ENCODE results near the gene SLC41A3. TPM values are rescaled to one million over a fixed set of nuclear protein-coding genes. Genes with fewer than 3 reads are reported as not detected.

SLC41A3 gene
- total and polyA plus RNA-seq, 4 donors = 9.3 to 19.8 (median 12.7) TPM

DNA sequence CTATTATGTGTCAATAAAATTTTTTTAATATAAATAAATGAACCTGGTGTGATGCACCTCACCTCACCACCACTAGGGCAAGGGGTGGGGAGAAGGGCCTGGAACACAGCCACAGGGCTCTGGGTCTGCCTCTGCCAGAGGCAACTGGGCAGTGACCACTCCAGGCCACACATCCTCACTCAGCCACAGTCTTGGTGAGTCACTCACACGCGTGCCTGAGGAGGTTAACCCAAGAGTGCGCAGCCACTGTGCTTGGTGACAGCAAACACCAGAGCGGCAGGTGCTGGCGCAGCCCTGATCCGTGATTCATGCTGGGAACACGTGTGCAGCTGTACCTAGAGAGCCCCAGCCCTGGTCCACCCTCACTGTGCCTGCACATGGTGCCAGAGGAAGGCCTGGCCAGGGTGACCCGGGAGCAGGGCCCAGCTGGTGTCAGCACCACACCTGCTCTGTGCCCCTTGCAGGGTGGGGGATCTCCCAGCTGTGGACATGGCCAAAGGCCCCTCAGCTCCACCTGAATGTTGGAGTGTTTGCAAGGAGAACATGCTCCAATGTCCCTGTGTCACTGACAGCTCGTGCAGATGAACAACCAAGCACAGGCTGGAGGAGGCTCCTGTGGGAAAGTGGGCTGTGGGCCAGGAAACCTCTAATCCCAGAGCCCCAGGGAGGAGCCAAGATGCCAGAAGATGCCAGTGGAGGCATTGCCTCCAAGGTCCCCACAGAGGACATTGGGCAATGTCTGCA lies 2.1 kb downstream of the SLC41A3 start:
- Histone ChIP-seq H3K9ac (ENCODE audit: low read depth in 1 of 2, low read length in 2 of 2) (no peak overlapping the region), H3K9me3 (ENCODE audit: control insufficient read depth in 4 of 4, low read length in 3 of 4) (no peaks in the 10 kb centered on the region), H3K4me3 (ENCODE audit: low read depth in 1 of 3, low read length in 3 of 3) (no peak overlapping the region), H3K27ac (ENCODE audit: low read depth in 1 of 2, low read length in 2 of 2) (peak overlapping the region in 1 of 2 donors; percentile 8), H3K27me3 (ENCODE audit: control insufficient read depth in 4 of 4, insufficient read depth in 4 of 4, low read length in 3 of 4) (no peaks in the 10 kb centered on the region), H3K4me1 (ENCODE audit: control insufficient read depth in 4 of 4, insufficient read depth in 4 of 4, low read length in 3 of 4) (peaks cover 0 to 12% (median 4%) of the 10 kb centered on the region in 4 donors), H3K36me3 (ENCODE audit: control insufficient read depth in 4 of 4, insufficient read depth in 3 of 4, low read depth in 1 of 4, low read length in 3 of 4) (no peaks in the 10 kb centered on the region)
- peak in 1 of 2 donors; percentile 9 for TF ChIP-seq RAD21 (IDR thresholded peaks at IDR 0.05)
- TF ChIP-seq SP1 (IDR thresholded peaks at IDR 0.05) = no peak
- TF ChIP-seq CTCF (IDR thresholded peaks at IDR 0.05; ENCODE audit: low read depth, low read length, missing input control) = peak; percentile 29
- no peak for TF ChIP-seq FOXA1 (IDR thresholded peaks at IDR 0.05)
- TF ChIP-seq EGR1 (IDR thresholded peaks at IDR 0.05; ENCODE audit: low read depth in 2 of 2) = no peak
- WGBS = 92% methylated on average over 9 of the region's 9 CpGs
- no peak for DNase-seq (ENCODE audit: low spot score)

GRCh38 chr3:126080970-126081369 lies 3.0 kb downstream of the SLC41A3 start:
- no peaks in the 10 kb centered on the region for H3K36me3 ChIP-seq (ENCODE audit: control insufficient read depth in 4 of 4, insufficient read depth in 3 of 4, low read depth in 1 of 4, low read length in 3 of 4)
- H3K9me3 ChIP-seq (ENCODE audit: control insufficient read depth in 4 of 4, low read length in 3 of 4) = no peaks in the 10 kb centered on the region
- peaks cover 0 to 12% (median 4%) of the 10 kb centered on the region in 4 donors for H3K4me1 ChIP-seq (ENCODE audit: control insufficient read depth in 4 of 4, insufficient read depth in 4 of 4, low read length in 3 of 4)
- 95% methylated on average over 5 of the region's 5 CpGs for WGBS
- H3K9ac ChIP-seq (ENCODE audit: low read depth in 1 of 2, low read length in 2 of 2) = no peak overlapping the region
- TF ChIP-seq HNF4A (conservative IDR thresholded peaks at IDR 0.05) = no peak
- no peak for TF ChIP-seq RAD21 (IDR thresholded peaks at IDR 0.05)
- TF ChIP-seq, protein P1, sequence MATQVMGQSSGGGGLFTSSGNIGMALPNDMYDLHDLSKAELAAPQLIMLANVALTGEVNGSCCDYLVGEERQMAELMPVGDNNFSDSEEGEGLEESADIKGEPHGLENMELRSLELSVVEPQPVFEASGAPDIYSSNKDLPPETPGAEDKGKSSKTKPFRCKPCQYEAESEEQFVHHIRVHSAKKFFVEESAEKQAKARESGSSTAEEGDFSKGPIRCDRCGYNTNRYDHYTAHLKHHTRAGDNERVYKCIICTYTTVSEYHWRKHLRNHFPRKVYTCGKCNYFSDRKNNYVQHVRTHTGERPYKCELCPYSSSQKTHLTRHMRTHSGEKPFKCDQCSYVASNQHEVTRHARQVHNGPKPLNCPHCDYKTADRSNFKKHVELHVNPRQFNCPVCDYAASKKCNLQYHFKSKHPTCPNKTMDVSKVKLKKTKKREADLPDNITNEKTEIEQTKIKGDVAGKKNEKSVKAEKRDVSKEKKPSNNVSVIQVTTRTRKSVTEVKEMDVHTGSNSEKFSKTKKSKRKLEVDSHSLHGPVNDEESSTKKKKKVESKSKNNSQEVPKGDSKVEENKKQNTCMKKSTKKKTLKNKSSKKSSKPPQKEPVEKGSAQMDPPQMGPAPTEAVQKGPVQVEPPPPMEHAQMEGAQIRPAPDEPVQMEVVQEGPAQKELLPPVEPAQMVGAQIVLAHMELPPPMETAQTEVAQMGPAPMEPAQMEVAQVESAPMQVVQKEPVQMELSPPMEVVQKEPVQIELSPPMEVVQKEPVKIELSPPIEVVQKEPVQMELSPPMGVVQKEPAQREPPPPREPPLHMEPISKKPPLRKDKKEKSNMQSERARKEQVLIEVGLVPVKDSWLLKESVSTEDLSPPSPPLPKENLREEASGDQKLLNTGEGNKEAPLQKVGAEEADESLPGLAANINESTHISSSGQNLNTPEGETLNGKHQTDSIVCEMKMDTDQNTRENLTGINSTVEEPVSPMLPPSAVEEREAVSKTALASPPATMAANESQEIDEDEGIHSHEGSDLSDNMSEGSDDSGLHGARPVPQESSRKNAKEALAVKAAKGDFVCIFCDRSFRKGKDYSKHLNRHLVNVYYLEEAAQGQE (IDR thresholded peaks at IDR 0.05) = no peak
- no peak for TF ChIP-seq ZBTB33 (IDR thresholded peaks at IDR 0.05)
- TF ChIP-seq YY1 (IDR thresholded peaks at IDR 0.05) = no peak
- TF ChIP-seq CTCF (IDR thresholded peaks at IDR 0.05; ENCODE audit: low read depth, low read length, missing input control) = no peak
- TF ChIP-seq, protein P2, sequence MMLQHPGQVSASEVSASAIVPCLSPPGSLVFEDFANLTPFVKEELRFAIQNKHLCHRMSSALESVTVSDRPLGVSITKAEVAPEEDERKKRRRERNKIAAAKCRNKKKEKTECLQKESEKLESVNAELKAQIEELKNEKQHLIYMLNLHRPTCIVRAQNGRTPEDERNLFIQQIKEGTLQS (IDR thresholded peaks at IDR 0.05) = no peak
- no peak for TF ChIP-seq TAF1 (conservative IDR thresholded peaks at IDR 0.05)
- TF ChIP-seq EGR1 (IDR thresholded peaks at IDR 0.05; ENCODE audit: low read depth in 2 of 2) = no peak
- TF ChIP-seq FOXA1 (IDR thresholded peaks at IDR 0.05) = no peak
- TF ChIP-seq SP1 (IDR thresholded peaks at IDR 0.05) = no peak
- TF ChIP-seq FOXA2 (IDR thresholded peaks at IDR 0.05) = no peak
- no peak for TF ChIP-seq RXRA (IDR thresholded peaks at IDR 0.05)
- no peak for TF ChIP-seq MAX (IDR thresholded peaks at IDR 0.05)
- no peak for TF ChIP-seq HNF4G (IDR thresholded peaks at IDR 0.05)
- TF ChIP-seq GABPA (IDR thresholded peaks at IDR 0.05 in 1 of 2, conservative IDR thresholded peaks at IDR 0.05 in 1 of 2) = no peak
- no peak for TF ChIP-seq JUND (IDR thresholded peaks at IDR 0.05)
- no peak for TF ChIP-seq NR2F2 (IDR thresholded peaks at IDR 0.05)
- no peak overlapping the region for H3K27ac ChIP-seq (ENCODE audit: low read depth in 1 of 2, low read length in 2 of 2)
- no peaks in the 10 kb centered on the region for H3K27me3 ChIP-seq (ENCODE audit: control insufficient read depth in 4 of 4, insufficient read depth in 4 of 4, low read length in 3 of 4)
- DNase-seq (ENCODE audit: low spot score) = no peak
- no peak overlapping the region for H3K4me3 ChIP-seq (ENCODE audit: low read depth in 1 of 3, low read length in 3 of 3)

All from liver (tissue), 9 donors.